Medulla oblongata (tissue), 1 donor: ENCODE measurements around the gene TNFRSF12A.

Source experiments
- DNase-seq: peaks from one replicate; pipeline ENCODE4 v3.0.0-alpha.2; 2015; ENCODE audit errors: extremely low spot score

The TNFRSF12A gene

GRCh38 chr16:2986623-2987188 is 33.5 kb upstream of the TNFRSF12A start:
- no peak for DNase-seq

DNA sequence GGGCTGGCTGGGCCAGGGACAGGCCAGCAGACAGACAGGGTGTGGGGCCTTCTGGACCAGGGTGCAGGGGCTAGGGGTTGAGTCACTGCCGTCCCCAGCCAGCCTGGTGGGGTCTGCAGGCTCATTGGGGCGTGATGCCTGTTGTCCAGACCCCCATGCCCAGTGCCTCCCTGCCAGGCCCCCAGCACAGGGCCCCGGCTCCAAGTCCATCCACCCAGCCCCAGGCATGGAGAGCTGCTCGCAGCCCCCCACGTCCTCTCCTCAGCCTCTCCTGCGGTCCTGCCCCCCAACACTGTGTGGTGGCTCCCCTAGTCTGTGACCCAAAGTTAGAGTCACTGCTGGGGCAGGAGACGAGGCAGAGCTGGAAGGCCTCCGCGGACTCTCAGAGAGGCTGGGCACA is 32.9 kb upstream of the TNFRSF12A start:
- DNase-seq, result no peak

DNA sequence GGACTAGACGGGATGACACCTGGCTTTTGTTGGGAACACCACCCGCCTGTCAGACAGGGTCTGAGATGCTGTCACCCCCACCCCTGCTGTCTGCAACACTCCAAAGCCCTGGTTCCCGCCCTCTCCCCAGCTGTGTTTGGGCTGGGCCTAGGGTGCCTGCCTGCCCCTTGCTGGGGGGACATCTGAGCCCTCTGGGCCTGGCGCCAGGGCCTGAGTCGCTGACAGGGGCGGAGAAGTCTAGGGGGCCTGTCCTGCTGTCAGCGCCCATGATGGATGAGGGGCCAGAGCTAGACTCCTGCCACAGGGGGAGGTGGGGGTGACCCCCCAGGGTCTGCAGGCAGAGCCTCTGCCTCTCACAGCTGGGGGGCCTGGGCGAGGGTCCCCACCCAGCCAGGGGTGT is 32.3 kb upstream of the TNFRSF12A start:
- no peak for DNase-seq

- no peak for DNase-seq
These were observed 31.5 kb upstream of the TNFRSF12A start for GRCh38 chr16:2988590-2989099.

DNA sequence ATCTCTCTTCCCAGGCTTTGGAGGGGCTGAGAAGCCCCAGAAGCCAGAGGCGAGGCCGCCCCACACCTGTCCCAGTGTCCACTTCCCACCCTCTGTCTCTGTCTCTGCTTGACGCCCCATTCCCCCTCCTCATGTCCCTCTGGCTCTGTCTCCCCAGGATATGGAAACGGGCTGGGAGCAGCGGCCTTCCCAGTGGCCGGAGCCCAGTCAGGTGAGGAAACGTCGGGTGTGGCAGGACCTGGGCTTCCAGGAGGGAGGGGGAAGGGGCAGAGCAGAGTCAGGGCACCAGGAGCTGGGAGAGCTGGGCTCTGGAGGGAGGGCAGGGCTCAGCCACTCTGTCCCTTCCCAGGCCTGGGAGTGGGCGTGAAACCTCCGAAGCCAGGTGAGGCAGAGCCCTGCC is 29.3 kb upstream of the TNFRSF12A start:
- no peak for DNase-seq

DNA sequence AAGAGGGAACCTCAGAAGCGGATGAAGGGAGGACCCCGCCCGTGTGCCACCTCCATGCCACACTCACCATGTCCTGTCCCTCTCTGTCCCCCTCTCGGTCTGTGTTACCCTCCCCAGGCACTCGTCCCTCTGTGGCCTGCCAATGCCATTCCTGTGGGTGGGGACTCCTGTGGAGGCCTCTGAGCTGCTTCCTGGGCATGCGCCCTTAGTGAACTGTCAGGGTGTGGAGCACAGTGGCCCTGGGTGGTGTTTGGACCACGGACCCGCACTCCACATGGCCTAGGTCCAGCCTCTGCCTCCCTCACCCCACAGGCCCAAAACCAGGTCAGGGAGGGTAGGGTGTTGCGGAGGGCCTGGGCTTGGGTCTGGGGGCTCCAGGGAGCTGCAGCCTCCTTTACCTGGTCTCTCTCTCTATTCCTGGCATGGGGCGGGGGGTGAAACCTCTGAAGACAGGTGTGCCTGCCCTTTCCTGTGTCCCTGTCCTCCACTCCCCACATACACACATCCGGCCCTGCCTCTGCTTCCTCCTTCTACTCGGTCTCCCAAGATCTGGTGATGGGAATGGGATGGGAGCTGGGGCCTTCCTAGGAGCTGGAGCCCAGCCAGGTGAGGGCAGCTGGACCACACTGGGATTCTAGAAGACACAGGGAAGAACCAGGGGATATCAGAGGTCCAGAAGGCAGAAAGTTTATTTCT is 28.5 kb upstream of the TNFRSF12A start:
- DNase-seq, result no peak

- DNase-seq, result no peak
These were observed 27.6 kb upstream of the TNFRSF12A start for GRCh38 chr16:2992383-2993081.

- DNase-seq, result no peak
These were observed 23.9 kb upstream of the TNFRSF12A start for GRCh38 chr16:2996298-2996697.

- no peak for DNase-seq
These were observed 20.2 kb upstream of the TNFRSF12A start for GRCh38 chr16:2999929-3000328.

DNA sequence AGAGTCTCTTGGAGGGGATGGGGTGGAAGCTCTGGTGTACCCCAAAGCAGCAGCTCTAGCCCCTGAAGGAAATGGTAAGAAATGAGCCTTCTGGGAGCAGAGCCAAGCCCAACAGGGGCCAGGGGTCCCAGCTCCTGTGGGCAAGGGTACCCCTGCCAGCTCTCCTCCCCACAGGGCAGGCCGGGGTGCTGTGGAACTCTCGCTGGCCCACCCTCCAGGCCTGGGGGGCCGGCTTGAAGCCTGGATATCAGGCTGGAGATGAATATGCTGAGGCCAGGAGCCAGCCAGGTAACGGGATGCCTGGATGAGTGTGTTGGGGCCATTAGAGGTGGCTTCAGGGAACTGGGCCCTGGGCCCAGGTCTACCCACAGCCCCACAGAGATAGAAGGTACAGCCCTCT is 19.6 kb upstream of the TNFRSF12A start:
- no peak for DNase-seq

DNA sequence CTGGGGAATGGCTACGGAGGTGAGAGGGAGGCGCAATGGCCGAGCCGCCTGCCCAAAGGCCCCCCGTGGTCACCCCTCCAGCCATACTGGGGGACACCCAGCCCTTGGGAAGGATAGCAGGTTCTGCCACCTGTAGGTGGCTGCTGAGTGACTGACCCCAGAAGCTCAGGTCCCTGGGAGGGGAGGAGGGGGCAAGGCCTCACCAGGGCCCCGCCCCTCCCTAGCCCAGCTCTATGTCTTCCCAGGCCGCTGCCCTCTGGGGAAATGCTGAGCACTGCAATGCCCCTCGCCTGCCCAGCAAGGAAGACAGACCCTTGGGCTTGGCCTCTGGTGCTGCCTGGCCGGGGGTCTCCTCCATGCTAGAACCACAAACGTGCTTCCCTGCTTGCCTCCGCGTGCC is 18.9 kb upstream of the TNFRSF12A start:
- DNase-seq, result no peak

GRCh38 chr16:3003582-3004270 is 16.4 kb upstream of the TNFRSF12A start:
- peak; percentile 99 for DNase-seq

DNA sequence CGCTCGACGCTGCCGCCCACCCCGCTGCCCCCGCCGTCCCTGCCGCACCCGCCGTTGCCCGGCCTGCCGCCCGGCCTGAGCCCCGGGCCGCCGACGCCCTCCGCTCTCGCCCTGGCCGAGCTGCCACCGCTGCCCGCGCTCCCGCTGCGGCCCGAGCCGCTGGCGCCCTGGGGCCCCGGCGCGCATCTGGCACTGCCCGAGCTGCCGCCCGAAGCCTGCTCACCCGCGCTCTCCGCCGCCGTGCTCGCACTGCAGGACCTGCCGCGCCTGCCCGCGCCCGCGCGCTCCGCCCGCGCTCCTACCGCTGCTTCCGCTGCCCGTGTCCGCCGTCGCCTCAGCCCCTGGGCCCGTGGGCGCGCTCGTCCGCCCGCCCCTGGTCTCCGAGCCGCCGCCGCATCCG is 15.8 kb upstream of the TNFRSF12A start:
- no peak for DNase-seq

- DNase-seq, result no peak
These were observed 15.3 kb upstream of the TNFRSF12A start for GRCh38 chr16:3004781-3005284.

DNA sequence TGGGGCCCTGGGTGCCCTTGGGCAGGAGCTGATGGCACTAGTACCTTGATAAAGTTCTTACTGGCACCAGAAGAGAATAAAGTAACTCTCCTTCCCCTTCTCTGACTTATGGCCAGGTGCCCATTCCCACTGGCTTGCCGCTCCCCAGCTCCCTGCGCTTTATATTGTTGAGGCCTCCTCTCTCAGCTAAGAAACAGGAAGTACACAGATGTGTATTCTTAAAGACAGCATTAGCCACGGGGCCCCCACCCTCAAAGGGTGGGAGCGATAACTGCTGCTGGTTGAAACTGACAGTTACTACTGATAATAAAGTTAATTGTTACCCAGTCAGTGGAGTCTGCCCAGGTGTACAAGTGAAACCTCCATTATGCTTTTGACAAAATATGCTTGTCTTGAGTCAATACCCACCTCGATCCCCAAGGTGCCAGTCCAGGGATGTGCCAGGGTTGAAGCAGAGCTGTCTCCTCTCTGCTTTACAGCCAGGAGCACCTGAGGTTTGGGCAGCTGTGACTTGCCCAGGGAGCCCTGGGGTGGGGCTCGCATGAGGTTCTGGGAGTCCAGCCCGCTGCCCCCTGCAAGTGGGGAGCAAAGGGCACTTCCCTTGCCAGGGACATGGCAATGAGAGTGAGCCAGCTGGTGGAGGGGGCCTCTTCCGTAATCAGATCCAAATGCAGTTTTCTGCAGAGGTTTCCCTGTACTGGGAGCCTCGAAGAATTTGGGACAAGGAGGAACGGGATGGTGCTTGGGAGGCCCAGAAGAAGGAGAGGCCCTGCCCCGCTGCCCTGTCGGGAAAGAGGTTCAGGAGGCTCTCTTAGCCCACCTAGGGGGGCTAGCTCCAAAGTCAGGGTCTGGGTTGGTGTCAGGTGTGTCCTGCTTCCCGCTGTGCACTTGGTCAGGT is 12.9 kb upstream of the TNFRSF12A start:
- DNase-seq, result no peak

DNA sequence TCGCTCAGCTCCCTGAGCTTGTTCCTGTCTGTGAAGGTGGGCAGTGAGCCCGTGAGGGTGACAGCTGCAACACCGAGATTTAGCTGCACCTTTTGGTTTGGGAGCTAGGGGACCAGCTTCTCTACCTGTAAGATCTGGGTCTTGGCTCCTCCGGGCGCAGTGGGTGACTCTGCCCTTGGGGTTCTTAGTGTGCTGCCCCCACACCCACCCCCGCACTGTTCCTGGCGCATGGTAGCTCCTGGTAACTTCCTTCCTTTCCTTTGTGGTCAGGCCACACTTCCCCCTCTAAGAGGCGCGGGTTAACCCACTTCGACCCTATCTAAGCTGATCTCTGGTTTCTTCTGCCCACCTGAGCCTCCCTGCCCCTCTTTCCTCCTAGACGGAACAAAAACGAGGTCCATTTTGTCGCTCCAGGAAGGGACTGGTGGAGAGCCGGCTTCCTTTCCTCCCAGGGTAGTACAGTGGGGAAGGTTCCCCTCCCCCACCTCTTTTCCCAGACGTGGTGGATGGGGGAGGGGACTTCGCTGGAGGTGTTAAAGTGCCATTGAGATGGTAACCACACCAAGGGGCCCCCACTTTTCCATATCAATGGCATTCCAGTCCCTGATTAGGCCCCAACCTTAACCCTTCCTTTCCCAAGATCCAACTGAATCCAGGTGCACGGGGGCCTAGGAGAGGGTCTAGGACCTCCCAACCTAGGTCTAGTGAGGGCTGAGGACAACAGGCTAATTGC is 12.0 kb upstream of the TNFRSF12A start:
- DNase-seq, result peak; percentile 45

GRCh38 chr16:3008690-3009037 is 11.5 kb upstream of the TNFRSF12A start:
- DNase-seq, result no peak

- no peak for DNase-seq
These were observed 10.4 kb upstream of the TNFRSF12A start for GRCh38 chr16:3009568-3010390.

- DNase-seq, result no peak
These were observed 9.7 kb upstream of the TNFRSF12A start for GRCh38 chr16:3010510-3010909.

DNA sequence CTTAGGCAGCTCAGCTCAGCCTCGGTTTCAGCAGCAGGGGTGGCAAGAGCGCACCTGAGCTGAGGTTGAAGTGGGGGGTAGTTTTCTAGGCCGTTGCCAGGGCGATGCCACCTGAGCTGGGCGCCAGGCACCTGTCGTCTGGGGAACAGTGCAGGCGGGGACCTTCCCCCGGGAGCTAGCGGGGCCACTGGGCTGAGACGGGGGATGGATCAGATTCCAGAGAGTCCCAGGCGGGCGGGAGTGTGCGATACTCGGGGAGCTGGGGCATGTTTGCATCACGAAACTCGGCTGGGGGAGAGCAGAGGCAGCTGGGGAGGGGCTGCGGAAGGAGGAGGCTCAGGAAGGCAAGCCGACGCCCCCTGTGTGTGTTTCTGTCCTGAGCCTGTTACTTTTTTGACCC is 7.9 kb upstream of the TNFRSF12A start:
- no peak for DNase-seq
